GM10266 (cell line): ENCODE results near the gene STKLD1.
"Not testable (repeated sequence)": the region's sequence is repeated elsewhere in the genome, so short reads cannot be mapped to it uniquely, and the experiment has no call there.

Experiments
- DNase-seq: peaks from one replicate; pipeline ENCODE4 v3.0.0; 2012; ENCODE audit errors: extremely low spot score
- TF ChIP-seq, protein P1 (sequence below): IDR thresholded peaks from 2 replicates; pipeline ENCODE4 v1.5.1; 2012; ENCODE audit warnings: mild to moderate bottlenecking, low read depth; ENCODE audit not compliant: control insufficient read depth, insufficient read depth; ENCODE audit errors: missing control alignments

STKLD1 gene

DNA sequence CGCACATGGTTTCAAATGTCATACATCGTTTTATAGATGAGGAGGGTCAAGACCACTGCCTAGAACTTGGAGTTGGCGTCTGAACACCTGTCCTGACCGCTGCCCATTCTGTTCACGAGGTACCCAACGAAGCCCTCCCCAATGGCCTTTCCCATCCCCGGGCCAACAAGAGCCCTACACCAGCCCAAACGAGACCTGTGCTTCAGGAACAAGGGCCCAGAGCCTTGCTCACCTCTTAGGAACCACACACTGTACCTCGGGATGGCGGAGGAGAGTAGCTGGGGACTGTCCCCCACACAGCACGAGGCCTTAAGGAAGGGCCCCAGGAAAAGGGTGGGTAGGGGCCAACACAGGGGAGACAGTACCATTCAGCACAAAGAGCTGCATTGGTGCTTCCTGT is 43.2 kb upstream of the STKLD1 start:
- DNase-seq, result no peak
- TF ChIP-seq, protein P1, sequence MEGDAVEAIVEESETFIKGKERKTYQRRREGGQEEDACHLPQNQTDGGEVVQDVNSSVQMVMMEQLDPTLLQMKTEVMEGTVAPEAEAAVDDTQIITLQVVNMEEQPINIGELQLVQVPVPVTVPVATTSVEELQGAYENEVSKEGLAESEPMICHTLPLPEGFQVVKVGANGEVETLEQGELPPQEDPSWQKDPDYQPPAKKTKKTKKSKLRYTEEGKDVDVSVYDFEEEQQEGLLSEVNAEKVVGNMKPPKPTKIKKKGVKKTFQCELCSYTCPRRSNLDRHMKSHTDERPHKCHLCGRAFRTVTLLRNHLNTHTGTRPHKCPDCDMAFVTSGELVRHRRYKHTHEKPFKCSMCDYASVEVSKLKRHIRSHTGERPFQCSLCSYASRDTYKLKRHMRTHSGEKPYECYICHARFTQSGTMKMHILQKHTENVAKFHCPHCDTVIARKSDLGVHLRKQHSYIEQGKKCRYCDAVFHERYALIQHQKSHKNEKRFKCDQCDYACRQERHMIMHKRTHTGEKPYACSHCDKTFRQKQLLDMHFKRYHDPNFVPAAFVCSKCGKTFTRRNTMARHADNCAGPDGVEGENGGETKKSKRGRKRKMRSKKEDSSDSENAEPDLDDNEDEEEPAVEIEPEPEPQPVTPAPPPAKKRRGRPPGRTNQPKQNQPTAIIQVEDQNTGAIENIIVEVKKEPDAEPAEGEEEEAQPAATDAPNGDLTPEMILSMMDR, result no peak

DNA sequence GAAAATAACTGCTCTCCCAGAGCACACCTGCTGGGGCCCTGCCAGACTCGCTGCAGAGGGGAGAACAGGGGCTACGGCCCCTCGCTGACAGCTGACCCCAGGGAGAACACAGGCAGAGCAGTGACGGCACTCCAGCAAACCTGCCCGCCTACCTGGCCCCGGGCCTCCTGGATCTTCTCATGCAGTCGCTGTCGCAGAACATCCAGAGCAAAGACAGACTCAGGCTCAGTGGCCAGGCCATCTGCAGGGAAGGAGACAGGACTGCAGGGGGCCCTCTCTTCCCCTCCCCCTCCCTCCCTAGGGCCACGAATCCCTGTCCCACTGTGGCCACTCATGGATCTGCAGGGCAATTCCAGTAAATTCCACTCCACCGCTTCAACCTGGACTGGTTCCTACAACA is 42.6 kb upstream of the STKLD1 start:
- no peak for DNase-seq
- TF ChIP-seq, protein P1, result no peak

DNA sequence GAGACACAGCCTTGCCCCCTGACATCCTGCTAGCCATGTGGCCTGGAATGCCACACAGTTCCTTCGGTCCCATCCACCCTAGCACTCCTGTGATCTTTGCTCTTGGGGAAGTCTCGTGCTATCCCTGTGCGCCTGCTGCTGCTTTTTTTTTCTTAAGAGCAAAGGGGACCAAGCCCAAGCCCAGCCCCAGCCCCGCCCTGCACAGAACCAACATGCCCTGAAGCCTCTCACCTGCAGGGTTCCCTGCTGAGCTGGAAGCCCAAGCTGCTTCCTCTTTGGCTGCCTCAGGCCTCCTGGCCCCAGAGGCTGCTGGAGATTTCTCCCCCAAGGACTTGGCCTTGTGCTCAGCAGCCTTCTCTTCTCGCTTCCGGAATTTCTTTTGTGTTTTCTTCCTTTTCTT is 42.0 kb upstream of the STKLD1 start:
- no peak for DNase-seq
- TF ChIP-seq, protein P1, result no peak

DNA sequence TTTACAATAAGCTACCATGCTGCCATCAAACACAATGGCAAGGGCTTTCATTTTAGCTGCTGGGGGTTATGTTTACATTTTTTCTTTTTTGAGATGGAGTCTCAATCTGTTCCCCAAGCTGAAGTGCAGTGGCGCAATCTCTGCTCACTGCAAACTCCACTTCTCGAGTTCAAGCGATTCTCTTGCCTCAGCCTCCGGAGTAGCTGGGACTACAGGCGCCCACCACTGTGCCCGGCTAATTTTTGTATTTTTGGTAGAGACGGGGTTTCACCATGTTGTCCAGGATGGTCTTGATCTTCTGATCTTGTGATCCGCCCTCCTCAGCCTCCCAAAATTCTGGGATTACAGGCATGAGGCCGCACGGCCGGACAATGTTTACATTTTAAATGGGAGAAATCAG is 41.3 kb upstream of the STKLD1 start:
- not testable (repeated sequence) for DNase-seq

DNA sequence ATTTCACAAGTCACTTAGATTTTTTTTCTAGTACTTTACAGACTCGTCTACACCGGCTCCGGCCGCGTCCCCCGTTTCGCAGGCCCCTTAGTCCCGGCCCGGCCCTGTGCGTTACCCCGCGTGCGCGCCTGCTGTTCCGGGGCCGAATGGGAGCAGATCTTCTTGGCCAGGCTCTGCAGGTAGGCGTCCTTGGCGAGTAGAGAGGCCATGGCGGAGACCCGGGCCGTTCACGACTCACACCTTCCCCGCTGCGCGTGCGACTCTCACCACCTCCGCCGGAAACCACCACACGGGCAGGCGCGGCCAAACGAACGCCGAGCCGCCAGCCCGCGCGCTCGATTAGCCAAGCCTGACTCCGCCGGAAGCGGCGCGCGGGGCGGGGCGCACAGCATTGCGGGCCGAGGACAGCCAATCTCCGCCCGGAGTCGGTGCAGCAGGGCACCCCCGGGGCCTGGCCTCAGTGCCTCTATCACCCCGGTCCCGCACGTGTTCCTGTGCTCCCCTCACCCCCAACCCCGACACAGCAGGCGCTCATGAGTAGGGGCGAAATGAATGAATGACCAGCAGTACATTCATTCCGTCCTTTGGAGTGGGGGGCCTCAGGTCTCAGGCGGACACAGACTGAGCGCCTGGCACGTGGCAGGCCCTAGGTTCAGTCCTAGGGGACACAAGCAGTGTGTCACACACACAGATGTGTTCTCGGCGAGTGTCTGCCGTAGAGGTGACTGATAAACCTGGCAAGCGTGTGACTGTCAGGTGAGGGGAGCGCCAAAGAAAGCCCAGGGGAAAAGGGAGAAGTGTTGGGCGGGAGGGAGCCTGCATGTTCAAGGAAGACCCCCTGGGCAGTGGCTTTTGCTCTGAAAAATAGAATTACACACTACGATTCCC is 40.0 kb upstream of the STKLD1 start, which contains the start of gene SURF6:
Gene SURF6, minus strand, starts transcription at position 265 of the 888 bp plus-strand sequence. Its CDS starts 56 bp downstream, at position 209.
- TF ChIP-seq, protein P1, result no peak
- peak; percentile 94 for DNase-seq

DNA sequence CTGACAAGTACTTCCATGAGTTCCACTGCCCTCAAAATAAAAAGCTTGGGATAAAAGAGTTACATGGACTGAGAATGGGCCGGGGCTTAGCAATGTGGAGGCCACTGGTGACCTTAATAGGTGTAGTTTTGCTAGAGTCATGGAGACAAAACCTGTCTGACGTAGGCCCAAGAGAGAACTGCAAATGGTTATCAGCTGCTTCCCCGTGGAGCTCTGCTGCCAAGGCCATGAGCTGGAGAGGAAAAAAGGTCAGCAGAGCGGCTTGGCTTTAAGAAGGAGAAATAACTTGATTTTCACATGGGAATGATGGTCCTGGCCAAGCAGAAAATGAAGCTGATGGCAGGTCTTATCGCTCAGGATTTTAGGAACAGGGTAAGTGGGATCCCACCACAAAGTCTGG is 36.5 kb upstream of the STKLD1 start:
- TF ChIP-seq, protein P1, result no peak

DNA sequence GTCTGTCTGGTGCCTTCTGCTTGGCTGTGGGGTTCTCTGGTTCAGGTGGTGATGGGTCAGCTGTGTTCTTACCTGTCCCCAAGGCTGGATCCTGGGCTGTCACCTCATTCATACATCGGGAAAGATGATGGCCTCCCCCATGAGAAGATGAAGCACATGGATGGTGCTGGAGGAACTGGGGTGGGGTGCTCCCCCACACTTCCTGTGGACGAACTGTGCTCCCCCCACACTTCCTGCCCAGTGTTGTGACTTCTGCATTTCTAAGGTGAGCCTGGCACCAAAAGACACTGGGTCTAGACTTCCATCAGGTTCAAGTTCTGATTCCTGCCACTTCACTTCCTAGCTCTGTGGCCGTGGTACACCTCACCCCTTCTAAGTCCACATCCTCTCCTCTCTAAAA is 35.9 kb upstream of the STKLD1 start:
- DNase-seq, result no peak
- TF ChIP-seq, protein P1, result no peak

More for the DNA sequence above, 36.5 kb upstream of the STKLD1 start:
- no peak for DNase-seq
